Gastroesophageal sphincter (tissue), 4 donors: ENCODE data around the gene TP53BP2. TPM values are rescaled to one million over a fixed set of nuclear protein-coding genes. Genes with fewer than 3 reads are reported as not detected.
"Not testable (repeated sequence)": the region's sequence is repeated elsewhere in the genome, so short reads cannot be mapped to it uniquely, and the experiment has no call there.

Experiments
- ATAC-seq: fragments of 150-250 bp; one replicate; pipeline ENCODE4 v1.9.1; 2016; ENCODE audit warnings: mild to moderate bottlenecking, moderate library complexity
- H3K27ac ChIP-seq, 4 donors: fragments of 200-600 bp; sonication (generic) in 3 of 4; 1 replicate in 3 of 4; 2 replicates in 1 of 4; pipeline ENCODE4 v1.5.1; 2016 to 2019
- H3K27me3 ChIP-seq: fragments of 200-600 bp; sonication (generic); one replicate; pipeline ENCODE4 v1.5.1; 2019
- H3K36me3 ChIP-seq, 2 donors: fragments of 200-600 bp; sonication (generic); one replicate each; pipeline ENCODE4 v1.5.1; 2019; ENCODE audit warnings: control low read depth in 1 of 2
- H3K4me1 ChIP-seq, 3 donors: fragments of 200-600 bp; sonication (generic); 1 replicate in 2 of 3; 2 replicates in 1 of 3; pipeline ENCODE4 v1.5.1; 2016 to 2019; ENCODE audit warnings: control low read depth in 2 of 3
- H3K4me3 ChIP-seq, 2 donors: fragments of 200-600 bp; sonication (generic); one replicate each; pipeline ENCODE4 v1.5.1; 2019; ENCODE audit warnings: mild to moderate bottlenecking in 1 of 2, moderate library complexity in 1 of 2
- H3K9me3 ChIP-seq, 3 donors: fragments of 200-600 bp; sonication (generic); one replicate each; pipeline ENCODE4 v1.5.1; 2017 to 2019; ENCODE audit warnings: control low read depth in 2 of 3
- CTCF ChIP-seq, 4 experiments: fragments of 200-600 bp in 2 of 4; fragments of 450-650 bp in 2 of 4; sonication (generic) in 1 of 4; IDR thresholded peaks; one replicate each; pipeline ENCODE4 v1.5.1; 2017 to 2019; ENCODE audit warnings: antibody characterized with exemption in 4 of 4, mild to moderate bottlenecking in 2 of 4, moderate library complexity in 2 of 4
- EP300 ChIP-seq: sonication (generic); formaldehyde crosslinking; IDR thresholded peaks from one replicate; pipeline ENCODE4 v1.6.1; 2017; ENCODE audit warnings: antibody characterized with exemption, mild to moderate bottlenecking
- POLR2A ChIP-seq, 2 donors: fragments of 450-650 bp; IDR thresholded peaks; one replicate each; pipeline ENCODE4 v1.6.1; 2017; ENCODE audit warnings: antibody characterized with exemption in 2 of 2, mild to moderate bottlenecking in 2 of 2, moderate library complexity in 1 of 2
- POLR2AphosphoS5 ChIP-seq: sonication (generic); formaldehyde crosslinking; IDR thresholded peaks from one replicate; pipeline ENCODE4 v1.6.1; 2017; ENCODE audit warnings: antibody characterized with exemption
- WGBS, 2 donors: methylation state at CpG; one replicate each; pipeline ENCODE4 v1.1.5; 2018; ENCODE audit warnings: low coverage in 1 of 2; 5-methylcytosine and 5-hydroxymethylcytosine counted together
- total RNA-seq, 4 donors: library from RNA; depleted of rRNA; stranded (reverse); fragments of >200 nt; gene quantifications; one replicate each; pipeline ENCODE4 v1.1.0, GENCODE V29; 2016

The TP53BP2 gene
- total RNA-seq, 4 donors from 2014 or later: 30.0 to 85.3 (median 52.3) TPM

DNA sequence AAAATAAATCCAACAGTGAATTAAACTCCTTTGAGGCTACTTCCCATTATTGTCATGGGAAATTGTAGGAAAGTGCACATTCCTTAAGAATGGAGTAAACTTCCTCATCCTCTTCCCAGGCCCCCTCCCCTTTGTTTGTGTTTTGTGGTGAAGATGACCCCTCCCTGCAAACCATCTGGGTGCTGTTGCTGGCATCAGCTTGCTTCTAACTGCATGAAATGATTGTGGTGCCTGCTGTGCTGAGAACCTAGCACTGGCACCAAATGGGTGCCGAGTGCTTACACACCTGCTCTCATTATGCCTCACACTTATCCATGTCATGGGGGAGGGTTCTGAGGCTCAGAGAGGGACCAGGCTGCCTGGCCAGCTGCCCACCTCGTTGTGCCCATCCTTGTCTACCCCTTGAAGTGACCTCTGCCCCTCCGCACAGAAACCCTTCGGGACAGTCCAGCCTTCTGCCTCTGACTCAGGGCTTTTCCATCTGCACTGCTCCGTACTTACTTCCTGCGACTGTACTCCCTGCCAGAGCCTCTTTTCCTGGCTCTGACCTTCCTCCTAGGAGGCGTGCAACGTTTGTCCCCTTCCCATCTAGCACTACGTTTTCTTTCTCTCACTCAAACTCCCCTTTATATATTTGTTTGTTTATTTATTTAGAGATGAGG is 102.8 kb downstream of the TP53BP2 start:
- ATAC-seq: no peak

GRCh38 chr1:223741861-223742260 is 103.9 kb downstream of the TP53BP2 start:
- H3K36me3 ChIP-seq: peaks cover 0 to 44% of the 10 kb centered on the region in 2 donors
- no peak overlapping the region for H3K4me3 ChIP-seq
- peak overlapping the region in 1 of 4 donors; percentile 24 for H3K27ac ChIP-seq
- WGBS, 2 donors: 81 to 93% methylated on average over 3 to 4 of the region's 6 CpGs
- TF ChIP-seq EP300 (no peak), POLR2AphosphoS5 (no peak), CTCF (IDR thresholded peaks at IDR 0.05) (no peak), POLR2A (IDR thresholded peaks at IDR 0.05) (no peak)
- ATAC-seq: no peak
- no peaks in the 10 kb centered on the region for H3K27me3 ChIP-seq
- no peaks in the 10 kb centered on the region for H3K9me3 ChIP-seq
- H3K4me1 ChIP-seq: peaks cover 4 to 39% (median 29%) of the 10 kb centered on the region in 3 donors

More for the DNA sequence above, 102.8 kb downstream of the TP53BP2 start:
- TF ChIP-seq POLR2A (IDR thresholded peaks at IDR 0.05) (no peak), POLR2AphosphoS5 (no peak), CTCF (IDR thresholded peaks at IDR 0.05) (no peak), EP300 (no peak)
- no peaks in the 10 kb centered on the region for H3K9me3 ChIP-seq
- H3K36me3 ChIP-seq: peaks cover 0 to 52% of the 10 kb centered on the region in 2 donors
- no peaks in the 10 kb centered on the region for H3K27me3 ChIP-seq
- H3K4me1 ChIP-seq: peaks cover 4 to 39% (median 29%) of the 10 kb centered on the region in 3 donors
- H3K27ac ChIP-seq: no peak overlapping the region
- 33 to 57% methylated on average over 7 to 9 of the region's 9 CpGs for WGBS, 2 donors
- H3K4me3 ChIP-seq: no peak overlapping the region

- 60 to 62% methylated on average over 7 to 10 of the region's 10 CpGs for WGBS, 2 donors
Observed at GRCh38 chr1:223740038-223740736, 105.6 kb downstream of the TP53BP2 start.

DNA sequence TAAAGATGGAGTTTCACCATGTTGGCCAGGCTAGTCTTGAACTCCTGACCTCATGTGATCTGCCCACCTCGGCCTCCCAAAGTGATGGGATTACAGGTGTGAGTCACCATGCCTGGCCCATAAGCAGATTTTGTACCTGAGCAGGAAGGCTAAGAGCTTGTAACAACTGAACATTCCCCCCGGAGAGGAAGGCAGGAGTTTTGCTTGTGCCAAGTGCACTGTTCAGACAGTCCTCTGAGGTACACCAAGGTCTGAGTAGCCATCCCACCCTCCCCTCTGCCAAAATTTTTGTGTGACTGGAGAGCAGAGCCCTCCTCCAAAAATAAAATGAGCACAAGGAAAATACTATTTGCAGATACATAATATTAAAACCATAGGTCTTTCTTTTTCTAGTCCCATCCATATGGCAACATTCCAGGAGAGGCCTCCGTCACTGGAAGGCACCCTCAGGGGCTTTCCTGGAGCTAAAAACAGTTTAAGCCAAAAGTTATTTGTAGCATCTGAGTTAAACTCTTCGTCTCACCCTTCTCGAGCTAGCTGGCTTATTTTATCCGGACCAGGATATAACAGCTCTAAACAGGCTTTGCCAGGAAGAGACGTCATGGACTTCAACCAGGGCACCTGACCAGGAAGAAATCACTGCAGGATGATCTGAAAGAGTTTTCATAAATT is 106.2 kb downstream of the TP53BP2 start:
- H3K4me3 ChIP-seq: no peak overlapping the region
- peaks cover 0 to 21% of the 10 kb centered on the region in 2 donors for H3K36me3 ChIP-seq
- H3K27me3 ChIP-seq: no peaks in the 10 kb centered on the region
- 5 to 8% methylated on average over 6 of the region's 7 CpGs for WGBS, 2 donors
- no peaks in the 10 kb centered on the region for H3K9me3 ChIP-seq
- peak; percentile 48 for ATAC-seq
- H3K4me1 ChIP-seq: peaks cover 4 to 57% (median 28%) of the 10 kb centered on the region in 3 donors
- TF ChIP-seq POLR2AphosphoS5 (peak; percentile 7), POLR2A (IDR thresholded peaks at IDR 0.05) (no peak)
- H3K27ac ChIP-seq: peak overlapping the region; percentile 70 to 85 (median 78)

More at GRCh38 chr1:223740038-223740736, 105.6 kb downstream of the TP53BP2 start:
- H3K9me3 ChIP-seq, H3K27me3 ChIP-seq, H3K4me3 ChIP-seq, ATAC-seq: not testable (repeated sequence)
- Histone ChIP-seq H3K27ac (peak overlapping the region; percentile 70 to 85 (median 78)), H3K4me1 (peaks cover 4 to 50% (median 26%) of the 10 kb centered on the region in 3 donors), H3K36me3 (peaks cover 0 to 27% of the 10 kb centered on the region in 2 donors)

DNA sequence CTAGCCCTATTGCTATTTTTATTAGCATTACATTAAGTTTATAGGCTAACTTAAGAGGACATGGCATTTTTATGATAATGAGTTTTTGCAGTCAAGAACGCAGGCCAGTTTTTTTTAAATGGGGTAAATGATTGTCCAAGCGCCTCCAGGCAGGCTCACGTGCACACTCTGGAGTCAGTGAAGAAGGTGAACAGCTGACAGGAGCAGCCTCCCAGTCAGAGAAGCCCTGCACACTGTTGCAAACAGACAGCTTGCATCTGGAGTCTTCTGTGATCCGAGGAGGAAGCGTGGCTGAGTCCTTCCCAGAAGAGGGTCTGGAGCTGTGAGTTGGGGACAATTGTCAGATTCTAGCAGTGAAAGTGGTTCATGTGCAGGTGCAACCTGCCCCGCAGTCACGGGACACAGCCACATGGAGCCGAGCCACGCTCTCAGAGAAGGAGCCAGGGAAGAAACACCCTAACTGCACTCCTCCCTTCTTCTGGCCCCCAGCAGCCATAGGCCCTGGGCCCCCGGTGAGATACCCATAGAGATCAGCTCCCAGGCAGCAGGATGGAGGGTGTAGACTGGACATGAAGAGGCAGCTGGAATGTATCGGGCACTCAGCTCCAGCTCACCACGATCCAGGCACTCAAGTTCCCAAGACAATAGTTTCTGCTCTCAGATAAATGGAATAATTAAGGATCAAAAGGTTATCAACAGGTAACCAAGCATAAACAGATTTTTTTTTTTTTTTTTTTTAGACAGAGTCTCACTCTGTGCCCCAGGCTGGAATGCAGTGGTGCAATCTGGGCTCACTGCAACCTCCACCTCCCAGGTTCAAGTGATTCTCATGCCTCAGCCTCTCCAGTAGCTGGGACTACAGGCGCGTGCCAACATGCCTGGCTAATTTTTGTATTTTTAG is 107.0 kb downstream of the TP53BP2 start:
- 49% methylated on average over 7 to 13 of the region's 14 CpGs for WGBS, 2 donors
- TF ChIP-seq EP300 (no peak), POLR2AphosphoS5 (no peak), POLR2A (IDR thresholded peaks at IDR 0.05) (no peak), CTCF (IDR thresholded peaks at IDR 0.05) (no peak)
- peaks cover 4 to 65% (median 35%) of the 10 kb centered on the region in 3 donors for H3K4me1 ChIP-seq
- no peaks in the 10 kb centered on the region for H3K9me3 ChIP-seq
- H3K27ac ChIP-seq: peak overlapping the region; percentile 70 to 85 (median 78)
- peak; percentile 56 for ATAC-seq
- H3K27me3 ChIP-seq: no peaks in the 10 kb centered on the region
- peaks cover 0 to 13% of the 10 kb centered on the region in 2 donors for H3K36me3 ChIP-seq
- no peak overlapping the region for H3K4me3 ChIP-seq
